ENCODE results near the gene RNF26.

The RNF26 gene

DNA sequence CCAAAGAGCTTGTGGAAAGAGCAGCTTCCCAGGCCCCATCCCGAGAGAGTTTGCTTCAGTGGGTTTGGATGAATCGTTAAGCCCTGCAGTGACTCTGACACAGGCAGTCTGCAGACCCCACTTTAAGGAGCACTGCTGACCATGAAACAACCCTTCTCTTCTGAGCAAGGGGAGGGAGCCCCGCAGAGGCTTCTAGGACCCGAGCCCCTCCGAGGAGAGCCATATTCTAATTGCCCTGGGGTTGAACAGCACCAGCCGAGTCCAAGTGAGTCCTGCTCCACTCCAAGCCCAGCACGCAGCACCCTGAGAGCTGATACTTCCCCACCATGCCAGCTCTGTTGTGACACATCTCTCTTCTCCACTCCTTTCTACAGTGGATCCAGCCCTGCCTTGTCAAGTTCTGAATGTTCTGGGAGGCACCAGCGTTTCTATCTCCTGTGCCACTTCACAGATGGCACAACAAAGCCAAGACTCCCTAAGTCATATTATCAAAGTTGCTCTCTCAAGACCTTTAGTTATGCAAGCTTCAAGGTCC, 36.8 kb downstream of the RNF26 start:
- no peak overlapping the region for H3K4me3 ChIP-seq (ENCODE audit: low read depth, low read length)
- no peaks in the 10 kb centered on the region for H3K27me3 ChIP-seq (ENCODE audit: insufficient read depth, low read depth, severe bottlenecking)
- DNase-seq, result no peak
- no peak overlapping the region for H3K27ac ChIP-seq
- H3K36me3 ChIP-seq, result no peaks in the 10 kb centered on the region
- TF ChIP-seq, protein P1, sequence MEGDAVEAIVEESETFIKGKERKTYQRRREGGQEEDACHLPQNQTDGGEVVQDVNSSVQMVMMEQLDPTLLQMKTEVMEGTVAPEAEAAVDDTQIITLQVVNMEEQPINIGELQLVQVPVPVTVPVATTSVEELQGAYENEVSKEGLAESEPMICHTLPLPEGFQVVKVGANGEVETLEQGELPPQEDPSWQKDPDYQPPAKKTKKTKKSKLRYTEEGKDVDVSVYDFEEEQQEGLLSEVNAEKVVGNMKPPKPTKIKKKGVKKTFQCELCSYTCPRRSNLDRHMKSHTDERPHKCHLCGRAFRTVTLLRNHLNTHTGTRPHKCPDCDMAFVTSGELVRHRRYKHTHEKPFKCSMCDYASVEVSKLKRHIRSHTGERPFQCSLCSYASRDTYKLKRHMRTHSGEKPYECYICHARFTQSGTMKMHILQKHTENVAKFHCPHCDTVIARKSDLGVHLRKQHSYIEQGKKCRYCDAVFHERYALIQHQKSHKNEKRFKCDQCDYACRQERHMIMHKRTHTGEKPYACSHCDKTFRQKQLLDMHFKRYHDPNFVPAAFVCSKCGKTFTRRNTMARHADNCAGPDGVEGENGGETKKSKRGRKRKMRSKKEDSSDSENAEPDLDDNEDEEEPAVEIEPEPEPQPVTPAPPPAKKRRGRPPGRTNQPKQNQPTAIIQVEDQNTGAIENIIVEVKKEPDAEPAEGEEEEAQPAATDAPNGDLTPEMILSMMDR (IDR thresholded peaks at IDR 0.05; ENCODE audit: low read depth, low read length), result no peak
- H3K9me3 ChIP-seq (ENCODE audit: severe bottlenecking), result no peaks in the 10 kb centered on the region

DNA sequence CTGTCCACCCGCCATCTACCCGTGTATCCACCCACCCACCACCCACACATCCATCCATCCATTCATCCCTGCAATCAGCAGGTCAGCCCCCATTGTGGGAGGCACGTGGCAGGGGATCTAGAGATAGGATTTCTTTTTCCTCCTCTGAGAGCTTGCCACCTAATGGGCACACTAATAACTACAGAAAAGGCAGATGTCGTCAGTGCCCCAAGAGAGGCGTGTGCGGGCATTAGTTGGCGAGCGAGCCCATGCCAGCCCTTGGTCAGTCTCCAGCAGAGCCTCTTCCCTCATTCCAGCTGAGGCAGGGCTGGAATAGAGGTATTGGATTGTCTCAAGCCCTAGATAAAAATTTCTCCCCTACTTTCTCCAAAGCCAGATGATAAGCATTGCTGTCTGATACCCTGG, 37.5 kb downstream of the RNF26 start:
- no peaks in the 10 kb centered on the region for H3K36me3 ChIP-seq
- DNase-seq, result no peak
- H3K4me3 ChIP-seq (ENCODE audit: low read depth, low read length), result no peak overlapping the region
- H3K9me3 ChIP-seq (ENCODE audit: severe bottlenecking), result no peaks in the 10 kb centered on the region
- no peak overlapping the region for H3K27ac ChIP-seq
- H3K27me3 ChIP-seq (ENCODE audit: insufficient read depth, low read depth, severe bottlenecking), result no peaks in the 10 kb centered on the region
- TF ChIP-seq, protein P1 (IDR thresholded peaks at IDR 0.05; ENCODE audit: low read depth, low read length), result no peak

DNA sequence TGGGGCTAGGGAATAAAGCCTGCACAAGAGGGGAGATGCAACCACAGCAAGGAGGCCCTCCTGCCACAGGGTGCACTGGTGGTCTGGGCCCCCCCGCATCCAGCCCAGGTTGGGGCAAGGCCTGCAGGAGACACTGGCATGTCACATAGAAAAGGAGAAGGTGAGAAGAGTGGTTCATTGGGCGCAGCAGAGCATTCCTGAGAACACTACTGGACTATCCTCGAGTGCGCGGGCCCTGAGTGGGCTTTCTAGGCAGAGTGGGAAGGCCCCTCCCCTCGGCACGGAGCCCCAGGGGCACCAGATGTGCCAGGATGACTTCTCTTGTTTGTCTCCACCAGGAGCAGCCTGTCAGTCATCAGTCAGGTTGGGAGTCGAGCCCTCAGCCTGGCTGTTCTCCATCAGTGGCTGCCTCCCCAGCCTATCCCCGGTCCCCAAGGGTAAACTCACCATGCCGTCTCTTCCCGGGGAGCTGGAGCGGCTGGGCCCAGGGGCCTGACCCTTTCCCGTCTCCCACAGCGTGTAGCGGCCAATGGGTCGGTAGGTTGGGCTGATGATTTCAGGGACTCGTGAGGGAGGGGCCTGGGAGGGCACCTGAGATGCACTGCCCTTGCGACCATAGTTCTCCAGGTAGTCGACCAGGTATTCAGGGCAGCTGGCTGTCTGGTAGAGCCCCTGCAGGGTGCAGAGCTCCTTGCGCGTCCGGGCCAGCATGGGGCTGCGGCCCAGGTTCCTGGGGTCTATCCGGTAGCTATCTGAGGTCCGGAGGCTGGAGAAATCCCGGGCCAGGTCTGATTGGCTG, 38.1 kb downstream of the RNF26 start:
- Histone ChIP-seq H3K4me3 (ENCODE audit: low read depth, low read length) (no peak overlapping the region), H3K27me3 (ENCODE audit: insufficient read depth, low read depth, severe bottlenecking) (no peaks in the 10 kb centered on the region), H3K9me3 (ENCODE audit: severe bottlenecking) (no peaks in the 10 kb centered on the region), H3K36me3 (no peaks in the 10 kb centered on the region), H3K27ac (no peak overlapping the region)
- TF ChIP-seq, protein P1 (IDR thresholded peaks at IDR 0.05; ENCODE audit: low read depth, low read length), result no peak
- no peak for DNase-seq

DNA sequence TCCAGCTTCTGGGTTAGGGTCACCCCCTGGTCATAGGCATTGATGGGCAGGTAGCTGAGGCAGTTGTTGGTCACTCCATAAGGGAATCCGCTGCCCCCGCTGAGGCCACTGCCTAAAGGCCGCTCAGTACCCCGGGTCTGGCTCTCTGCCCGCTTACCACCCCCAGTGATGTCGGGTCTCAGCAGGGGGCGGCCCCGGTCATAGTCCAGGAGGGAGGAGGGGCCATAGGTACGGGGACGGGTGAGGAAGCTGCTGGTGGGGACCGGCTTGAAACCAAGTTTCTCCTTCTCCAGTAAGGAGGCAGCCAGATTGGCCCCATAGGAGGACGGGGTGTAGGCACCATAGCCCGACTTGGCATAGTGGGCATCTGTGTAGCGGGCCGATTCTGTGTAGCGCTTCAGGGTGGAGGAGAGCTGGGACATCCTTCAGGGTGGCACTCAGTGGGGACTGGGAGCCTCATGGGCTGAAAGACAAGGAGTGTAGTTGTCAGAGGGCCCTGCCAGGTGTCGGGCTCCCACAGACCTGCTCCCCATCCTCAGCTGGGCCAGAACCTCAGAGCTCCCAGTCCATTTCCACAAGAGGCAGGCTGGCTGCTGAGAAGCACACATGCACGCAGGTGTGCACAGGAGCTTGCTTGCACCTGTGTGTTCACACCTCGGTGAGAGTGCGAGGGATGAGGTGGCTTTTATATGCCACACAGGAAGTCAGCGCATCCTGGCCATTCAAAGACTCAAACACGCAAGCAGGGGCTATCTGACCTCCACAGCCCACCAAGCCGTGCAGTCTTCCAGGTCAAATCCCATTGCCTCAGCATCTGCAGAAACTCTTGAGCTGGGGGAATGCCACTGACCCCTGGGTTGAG, 39.0 kb downstream of the RNF26 start:
- Histone ChIP-seq H3K27ac (no peak overlapping the region), H3K36me3 (no peaks in the 10 kb centered on the region), H3K4me3 (ENCODE audit: low read depth, low read length) (no peak overlapping the region), H3K9me3 (ENCODE audit: severe bottlenecking) (no peaks in the 10 kb centered on the region), H3K27me3 (ENCODE audit: insufficient read depth, low read depth, severe bottlenecking) (no peaks in the 10 kb centered on the region)
- no peak for DNase-seq
- TF ChIP-seq, protein P1 (IDR thresholded peaks at IDR 0.05; ENCODE audit: low read depth, low read length), result no peak

DNA sequence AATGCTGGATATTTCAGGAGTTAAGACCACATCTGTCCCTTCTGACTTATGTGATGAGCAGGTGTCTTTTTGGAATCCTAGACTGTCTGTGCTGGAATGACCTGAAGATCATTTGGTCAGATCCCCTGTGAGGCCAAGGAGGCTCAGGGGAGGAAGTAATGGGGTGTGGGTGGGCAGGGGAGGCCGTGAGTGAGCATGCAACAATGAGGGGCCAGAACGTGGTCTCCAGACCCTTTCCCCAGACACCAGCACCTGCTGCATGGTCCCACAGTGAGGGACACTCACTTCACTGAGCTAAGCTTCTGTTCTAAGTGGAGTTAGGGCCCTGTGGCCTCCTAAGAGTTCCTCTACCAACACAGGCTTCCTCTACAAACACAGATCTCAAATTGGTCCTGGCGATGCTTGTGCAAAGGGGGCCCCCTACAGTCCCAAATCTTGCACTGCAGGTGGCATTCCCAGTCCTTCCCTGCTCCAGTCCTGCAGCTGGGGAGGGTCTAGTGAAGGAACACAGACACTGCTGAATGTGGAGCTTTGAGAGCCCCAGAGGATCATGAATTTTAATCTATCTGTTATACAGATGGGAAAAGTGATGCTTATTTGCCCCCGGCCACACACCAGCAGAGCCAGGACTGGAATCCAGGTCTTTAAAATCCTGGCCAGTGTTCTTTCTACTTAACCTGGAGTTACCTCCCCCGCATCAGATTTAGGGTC, 39.7 kb downstream of the RNF26 start:
- H3K4me3 ChIP-seq (ENCODE audit: low read depth, low read length), result no peak overlapping the region
- DNase-seq, result peak; percentile 86
- H3K27ac ChIP-seq, result no peak overlapping the region

More for the DNA sequence above, 39.7 kb downstream of the RNF26 start:
- Histone ChIP-seq H3K9me3 (ENCODE audit: severe bottlenecking) (no peaks in the 10 kb centered on the region), H3K36me3 (no peaks in the 10 kb centered on the region), H3K27me3 (ENCODE audit: insufficient read depth, low read depth, severe bottlenecking) (no peaks in the 10 kb centered on the region)
- TF ChIP-seq, protein P1 (IDR thresholded peaks at IDR 0.05; ENCODE audit: low read depth, low read length), result peak; percentile 91
